BLaER1 treated with 17β-estradiol and CSF1 and Interleukin-3, amounts not matched to agents 10 nM and 100 nM (cell line): Measurements from ENCODE around the gene TRAF3IP1.
"Not testable (repeated sequence)": the region's sequence is repeated elsewhere in the genome, so short reads cannot be mapped to it uniquely, and the experiment has no call there.

Source experiments
- H3K27ac ChIP-seq, 11 experiments: shearing (Covaris generic); formaldehyde crosslinking; 2 replicates each; pipeline ENCODE4 v1.8.1; 2022
- H3K27me3 ChIP-seq, 11 experiments: shearing (Covaris generic); formaldehyde crosslinking; 2 replicates each; pipeline ENCODE4 v1.8.1; 2022
- H3K36me3 ChIP-seq, 11 experiments: shearing (Covaris generic); formaldehyde crosslinking; 2 replicates each; pipeline ENCODE4 v1.8.1; 2022
- H3K4me1 ChIP-seq, 10 experiments: shearing (Covaris generic); formaldehyde crosslinking; 2 replicates each; pipeline ENCODE4 v1.8.1; 2022
- H3K4me2 ChIP-seq, 11 experiments: shearing (Covaris generic); formaldehyde crosslinking; 2 replicates each; pipeline ENCODE4 v1.8.1; 2022
- H3K4me3 ChIP-seq, 10 experiments: shearing (Covaris generic); formaldehyde crosslinking; 2 replicates each; pipeline ENCODE4 v1.8.1; 2022
- H3K9ac ChIP-seq, 11 experiments: shearing (Covaris generic); formaldehyde crosslinking; 2 replicates each; pipeline ENCODE4 v1.8.1; 2022
- H3K9me3 ChIP-seq, 11 experiments: shearing (Covaris generic); formaldehyde crosslinking; replicated peaks in 1 of 11; 2 replicates each; pipeline ENCODE4 v1.8.1; 2022
- H4K20me1 ChIP-seq, 11 experiments: shearing (Covaris generic); formaldehyde crosslinking; 2 replicates each; pipeline ENCODE4 v1.8.1; 2022
- Cebpa-rat ChIP-seq, 11 experiments: shearing (Covaris generic); IDR thresholded peaks; 2 replicates each; pipeline ENCODE4 v1.8.1; 2022

Gene TRAF3IP1

DNA sequence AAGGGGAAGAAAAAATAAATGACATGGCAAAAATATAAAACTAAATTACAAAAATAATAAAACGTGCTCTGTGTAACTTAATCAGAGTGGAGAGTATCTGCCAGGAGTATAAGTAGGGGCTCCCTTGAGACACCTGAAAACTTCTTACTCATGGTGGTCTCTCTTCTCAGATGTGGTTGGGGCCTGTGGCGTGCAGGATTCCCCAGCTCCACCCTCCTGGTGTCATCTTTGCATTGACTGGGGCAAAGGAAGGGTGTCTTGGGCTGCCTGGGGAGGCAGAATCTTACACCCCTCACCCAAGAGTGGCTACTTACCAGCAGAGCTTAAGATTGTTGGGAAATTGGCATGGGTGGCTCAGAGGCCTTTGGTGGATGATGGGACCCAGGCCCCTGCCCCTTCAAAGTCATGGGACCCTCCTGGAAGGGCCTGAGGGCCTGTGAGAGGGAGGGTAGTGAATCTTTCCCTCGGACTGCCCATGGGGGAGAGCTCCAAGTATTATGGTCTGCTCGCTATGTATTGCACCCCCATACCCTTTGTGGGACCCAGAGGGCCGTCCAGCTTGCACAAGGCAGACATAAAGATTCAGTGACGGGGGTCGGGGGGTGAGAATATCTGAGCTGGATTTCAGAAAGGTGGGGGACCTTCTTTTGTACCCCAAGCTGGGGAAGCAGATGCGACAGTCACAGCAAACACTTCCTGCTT lies 6.9 kb upstream of the TRAF3IP1 start:
- Histone ChIP-seq H3K4me3 (no peak overlapping the region), H3K9me3 (peaks cover 0 to under 1% (median 0%) of the 10 kb centered on the region in 11 experiments; a peak in 1 of 22 replicates), H3K4me2 (0 out of 22 replicates have a peak overlapping the region, but pooled peaks of 1 of the 11 experiments have one; percentile 3), H3K36me3 (no peaks in the 10 kb centered on the region), H3K27me3 (no peaks in the 10 kb centered on the region), H3K4me1 (peaks cover 0 to 14% (median 10%) of the 10 kb centered on the region in 10 experiments; a peak in 12 of 20 replicates), H4K20me1 (no peaks in the 10 kb centered on the region), H3K27ac (no peak overlapping the region), H3K9ac (no peak overlapping the region)
- no peak for TF ChIP-seq Cebpa-rat (IDR thresholded peaks at IDR 0.05)

DNA sequence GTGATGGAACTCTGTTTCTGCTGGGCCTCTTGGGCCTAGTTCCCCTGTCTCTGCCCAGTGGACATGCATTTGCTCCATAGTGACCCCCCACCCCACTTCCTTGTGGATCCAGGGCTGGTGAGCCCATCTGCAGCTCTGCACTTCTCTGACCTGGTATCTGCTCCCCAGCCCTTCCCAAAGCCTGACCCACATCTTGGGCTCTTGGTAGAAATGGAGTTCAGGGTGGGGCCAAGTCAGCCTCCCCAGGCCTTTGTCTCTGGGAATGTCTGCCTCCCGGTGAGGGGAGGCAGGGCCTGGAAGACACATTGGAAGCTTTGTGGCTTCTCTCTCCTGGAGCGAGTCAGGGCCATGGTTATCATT lies 6.3 kb upstream of the TRAF3IP1 start:
- Histone ChIP-seq H3K9ac (no peak overlapping the region), H3K9me3 (no peaks in the 10 kb centered on the region; a peak in 1 of 22 replicates), H3K4me2 (no peak overlapping the region), H3K4me3 (no peak overlapping the region), H4K20me1 (no peaks in the 10 kb centered on the region), H3K4me1 (peaks cover 0 to 14% (median 10%) of the 10 kb centered on the region in 10 experiments; a peak in 12 of 20 replicates), H3K27ac (no peak overlapping the region), H3K36me3 (no peaks in the 10 kb centered on the region), H3K27me3 (no peaks in the 10 kb centered on the region)
- TF ChIP-seq Cebpa-rat (IDR thresholded peaks at IDR 0.05): no peak

DNA sequence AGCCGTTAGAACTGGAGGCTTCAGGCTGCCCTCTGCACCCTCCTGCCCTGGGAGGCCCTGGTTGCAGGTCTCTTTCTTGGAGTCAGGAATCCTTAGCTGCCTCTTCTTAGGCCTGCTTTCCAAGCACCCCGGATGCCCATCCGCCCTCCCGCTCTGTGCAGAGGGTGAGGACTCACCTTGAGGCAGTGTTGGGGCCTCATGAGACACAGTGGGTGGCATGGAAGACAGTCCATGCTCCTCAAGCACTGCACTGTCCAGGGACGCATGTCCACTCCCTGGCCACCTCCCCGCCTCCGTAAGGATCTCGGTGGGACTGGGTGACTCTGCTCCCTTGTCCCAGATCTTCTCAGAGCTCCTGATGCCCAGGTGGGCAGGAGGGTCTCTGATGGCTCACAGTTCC lies 5.7 kb upstream of the TRAF3IP1 start:
- Histone ChIP-seq H3K27me3 (no peaks in the 10 kb centered on the region), H4K20me1 (no peaks in the 10 kb centered on the region), H3K9ac (no peak overlapping the region), H3K4me3 (no peak overlapping the region), H3K9me3 (no peaks in the 10 kb centered on the region; a peak in 1 of 22 replicates), H3K36me3 (no peaks in the 10 kb centered on the region), H3K4me2 (no peak overlapping the region), H3K4me1 (peaks cover 0 to 16% (median 10%) of the 10 kb centered on the region in 10 experiments; a peak in 16 of 20 replicates), H3K27ac (no peak overlapping the region)
- TF ChIP-seq Cebpa-rat (IDR thresholded peaks at IDR 0.05): no peak

DNA sequence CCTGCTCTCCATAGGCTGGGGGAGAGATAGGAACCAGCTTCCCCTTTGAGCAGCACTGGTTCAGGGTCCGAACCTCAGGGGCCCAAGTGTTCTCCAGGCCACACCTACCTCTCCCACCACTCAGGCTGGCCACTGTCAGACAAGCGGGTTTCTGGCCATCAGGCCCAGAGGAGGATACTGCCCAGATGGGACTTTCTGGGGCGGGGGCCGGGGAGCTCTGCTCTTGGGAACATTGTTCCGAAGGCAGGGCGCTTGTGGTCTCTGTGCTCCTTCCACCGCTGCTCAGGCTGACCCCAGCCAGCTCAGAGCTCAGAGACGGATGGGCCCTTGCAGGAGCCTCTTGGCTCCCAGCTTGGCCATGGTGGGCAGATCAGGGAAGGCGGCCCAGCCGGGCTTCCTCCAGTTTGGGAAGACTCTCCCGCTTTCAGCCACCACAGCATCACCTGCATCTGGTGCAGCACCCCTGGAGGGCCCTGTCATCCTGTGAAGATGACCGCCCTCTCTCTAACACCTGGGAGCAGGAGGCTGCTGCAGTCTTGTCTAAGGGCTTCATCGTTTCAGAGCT lies 5.2 kb upstream of the TRAF3IP1 start:
- Histone ChIP-seq H3K27me3 (no peaks in the 10 kb centered on the region), H3K4me1 (peaks cover 0 to 19% (median 11%) of the 10 kb centered on the region in 10 experiments; a peak in 16 of 20 replicates), H3K9ac (no peak overlapping the region), H3K4me3 (no peak overlapping the region), H4K20me1 (no peaks in the 10 kb centered on the region), H3K27ac (no peak overlapping the region), H3K4me2 (no peak overlapping the region), H3K36me3 (no peaks in the 10 kb centered on the region), H3K9me3 (no peaks in the 10 kb centered on the region; a peak in 1 of 22 replicates)
- TF ChIP-seq Cebpa-rat (IDR thresholded peaks at IDR 0.05): no peak

DNA sequence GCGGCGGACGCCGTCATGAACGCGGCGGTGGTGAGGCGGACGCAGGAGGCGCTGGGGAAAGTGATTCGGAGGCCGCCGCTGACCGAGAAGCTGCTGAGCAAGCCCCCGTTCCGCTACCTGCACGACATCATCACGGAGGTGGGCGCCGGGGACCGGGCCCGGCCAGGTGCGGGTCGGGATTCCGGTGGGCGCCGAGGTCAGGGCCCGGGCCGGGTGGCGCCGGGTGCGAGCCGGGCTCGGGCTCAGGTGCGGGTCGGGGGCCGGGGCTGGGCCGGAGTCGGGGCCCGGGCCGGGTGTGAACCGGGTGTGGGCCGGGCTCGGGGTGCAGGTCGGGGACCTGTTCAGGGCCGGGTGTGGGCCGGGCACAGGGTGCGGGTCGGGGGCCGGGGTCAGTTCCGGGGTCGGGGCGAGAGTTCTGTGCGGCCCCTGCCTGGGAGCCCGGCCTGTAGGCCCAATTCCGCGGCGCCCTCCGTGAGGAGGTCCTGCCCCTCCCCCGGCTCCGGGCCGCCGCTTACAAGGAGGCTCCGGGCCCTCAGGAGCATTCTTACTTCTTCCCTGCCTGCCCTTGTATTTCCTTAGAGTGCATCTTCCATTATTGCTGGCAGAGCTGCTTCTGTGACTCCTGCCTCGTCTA lies 447 bp downstream of the TRAF3IP1 start:
- peak overlapping the region; percentile 74 to 96 (median 91) for H3K4me2 ChIP-seq
- peak overlapping the region; percentile 9 to 61 (median 49); a peak in 16 of 22 replicates for H3K27ac ChIP-seq
- peaks cover 9 to 21% (median 15%) of the 10 kb centered on the region in 10 experiments; a peak in 19 of 20 replicates for H3K4me1 ChIP-seq
- H3K36me3 ChIP-seq: peaks cover 0 to 16% (median 8%) of the 10 kb centered on the region in 11 experiments; a peak in 13 of 22 replicates
- H3K9ac ChIP-seq: peak overlapping the region; percentile 69 to 87 (median 82)
- peaks cover 0 to 23% (median 11%) of the 10 kb centered on the region in 11 experiments; a peak in 12 of 22 replicates for H4K20me1 ChIP-seq
- peak overlapping the region; percentile 83 to 97 (median 92) for H3K4me3 ChIP-seq
- TF ChIP-seq Cebpa-rat (IDR thresholded peaks at IDR 0.05): no peak
- H3K9me3 ChIP-seq: no peaks in the 10 kb centered on the region
- H3K27me3 ChIP-seq: no peaks in the 10 kb centered on the region; a peak in 1 of 22 replicates

DNA sequence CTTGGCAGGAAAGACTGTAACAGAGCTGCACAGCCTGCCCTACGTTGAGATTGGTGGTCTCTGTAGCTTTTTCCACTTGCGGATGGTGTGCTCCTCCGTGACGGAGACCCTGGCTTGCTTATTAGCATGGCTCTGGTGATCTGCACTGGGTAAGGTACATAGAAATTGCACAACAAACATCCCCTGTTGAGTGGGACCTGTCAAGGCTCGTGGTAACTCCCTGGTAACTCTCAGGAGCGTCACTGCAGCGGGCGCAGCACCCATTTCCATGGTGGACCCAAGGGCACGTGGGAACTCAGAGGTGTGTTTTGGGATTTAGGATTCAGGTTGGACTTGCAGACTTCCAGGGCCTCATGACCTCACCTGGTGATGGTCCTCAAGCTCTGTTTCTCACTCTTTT lies 1.1 kb downstream of the TRAF3IP1 start:
- H3K27ac ChIP-seq: no peak overlapping the region
- peaks cover 9 to 21% (median 15%) of the 10 kb centered on the region in 10 experiments; a peak in 19 of 20 replicates for H3K4me1 ChIP-seq
- peaks cover 6 to 23% (median 13%) of the 10 kb centered on the region in 11 experiments; a peak in 20 of 22 replicates for H3K36me3 ChIP-seq
- no peaks in the 10 kb centered on the region; a peak in 1 of 22 replicates for H3K27me3 ChIP-seq
- no peaks in the 10 kb centered on the region for H3K9me3 ChIP-seq
- TF ChIP-seq Cebpa-rat (IDR thresholded peaks at IDR 0.05): 0 out of 22 replicates have a peak, but pooled peaks of 1 of the 11 experiments have one; percentile 40
- H3K9ac ChIP-seq: peak overlapping the region; percentile 69 to 87 (median 82); a peak in 18 of 22 replicates
- H4K20me1 ChIP-seq: peaks cover 0 to 24% (median 11%) of the 10 kb centered on the region in 11 experiments; a peak in 12 of 22 replicates
- H3K4me3 ChIP-seq: peak overlapping the region; percentile 83 to 97 (median 92)
- peak overlapping the region; percentile 74 to 96 (median 91) for H3K4me2 ChIP-seq

DNA sequence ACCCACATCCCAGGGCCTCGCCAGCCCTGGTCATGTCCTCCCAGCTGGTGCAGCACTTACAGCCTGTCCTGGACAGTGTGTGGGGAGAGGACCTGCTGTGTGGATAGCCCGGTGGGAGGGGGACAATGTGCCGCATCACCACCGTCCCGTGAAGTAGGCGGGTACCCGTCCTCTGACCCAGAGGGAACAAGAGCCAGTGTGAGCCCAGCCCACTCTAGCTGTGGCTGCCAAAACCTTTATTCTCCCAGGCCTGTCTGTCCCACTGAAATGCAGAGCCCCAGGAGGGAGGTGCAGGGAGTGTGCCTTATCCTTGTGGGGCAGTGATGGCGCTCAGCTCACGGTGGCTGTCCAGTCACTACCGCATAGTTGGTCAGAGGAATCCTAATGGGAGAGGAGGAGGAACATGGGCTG lies 1.7 kb downstream of the TRAF3IP1 start:
- peaks cover 11 to 28% (median 19%) of the 10 kb centered on the region in 11 experiments for H3K36me3 ChIP-seq

DNA sequence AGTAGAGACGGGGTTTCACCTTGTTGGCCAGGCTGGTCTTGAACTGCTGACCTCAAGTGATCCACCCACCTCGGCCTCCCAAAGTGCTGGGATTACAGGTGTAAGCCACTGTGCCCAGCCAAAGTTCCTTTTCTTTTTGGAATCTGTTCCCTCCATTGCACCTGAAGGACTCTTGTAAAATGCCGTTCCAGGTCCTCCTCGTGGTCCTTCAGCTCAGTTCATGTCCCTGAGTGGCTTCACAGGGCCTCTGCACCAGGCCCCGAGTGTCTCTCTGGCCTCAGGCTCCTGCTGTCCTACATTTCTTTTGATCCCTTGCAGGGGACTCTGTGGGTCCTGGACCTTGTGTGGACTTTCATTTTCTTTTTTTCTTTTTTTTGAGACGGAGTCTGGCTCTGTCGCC lies 3.9 kb downstream of the TRAF3IP1 start:
- not testable (repeated sequence) for H3K4me3 ChIP-seq, H3K4me2 ChIP-seq, H3K9ac ChIP-seq, H3K27ac ChIP-seq, H3K27me3 ChIP-seq
- Histone ChIP-seq H4K20me1 (peaks cover 0 to 24% (median 11%) of the 10 kb centered on the region in 11 experiments; a peak in 12 of 22 replicates), H3K4me1 (peaks cover 9 to 21% (median 15%) of the 10 kb centered on the region in 10 experiments; a peak in 19 of 20 replicates), H3K9me3 (peaks cover 0 to 11% (median 9%) of the 10 kb centered on the region in 11 experiments; a peak in 9 of 22 replicates), H3K36me3 (peaks cover 33 to 51% (median 41%) of the 10 kb centered on the region in 11 experiments)

More for the DNA sequence above, 1.7 kb downstream of the TRAF3IP1 start:
- Histone ChIP-seq H3K27ac (no peak overlapping the region), H3K4me3 (no peak overlapping the region; a peak in 1 of 20 replicates), H3K4me2 (peak overlapping the region; percentile 74 to 96 (median 91); a peak in 19 of 22 replicates), H3K27me3 (no peaks in the 10 kb centered on the region; a peak in 1 of 22 replicates), H3K9me3 (peaks cover 0 to 4% (median under 1%) of the 10 kb centered on the region in 11 experiments; a peak in 6 of 22 replicates), H3K9ac (peak overlapping the region in 3 of 11 experiments; percentile 80 to 87 (median 87); a peak in 4 of 22 replicates), H4K20me1 (peaks cover 0 to 24% (median 11%) of the 10 kb centered on the region in 11 experiments; a peak in 12 of 22 replicates), H3K4me1 (peaks cover 9 to 21% (median 15%) of the 10 kb centered on the region in 10 experiments; a peak in 19 of 20 replicates)
- no peak for TF ChIP-seq Cebpa-rat (IDR thresholded peaks at IDR 0.05)
